Activated CD4-positive, alpha-beta memory T cell treated with anti-CD3 and anti-CD28 coated beads for 36 hours (primary cell): ENCODE measurements around the gene BTBD9. TPM values are rescaled to one million over a fixed set of nuclear protein-coding genes. Genes with fewer than 3 reads are reported as not detected.

Experiments
- CTCF ChIA-PET: fragments of 350-600 bp; sonication (Branson Sonifier 250); formaldehyde crosslinking; loops from one replicate; lab custom pipeline; 2021; ENCODE audit warnings: antibody characterized with exemption, inconsistent platforms; lab: Charles Lee
- POLR2A ChIA-PET: fragments of 350-600 bp; sonication (Branson Sonifier 250); formaldehyde crosslinking; loops from one replicate; lab custom pipeline; 2021; ENCODE audit warnings: antibody characterized with exemption; lab: Charles Lee
- DNase-seq: peaks from one replicate; pipeline ENCODE4 v3.0.0-alpha.2; 2020
- H3K27ac Mint-ChIP-seq: one replicate; pipeline ENCODE4 v1.8.0; 2021; ENCODE audit warnings: mixed read lengths
- H3K27me3 Mint-ChIP-seq: one replicate; pipeline ENCODE4 v1.8.0; 2021; ENCODE audit warnings: mixed read lengths
- H3K36me3 Mint-ChIP-seq: one replicate; pipeline ENCODE4 v1.8.0; 2021; ENCODE audit warnings: mixed read lengths
- H3K4me1 Mint-ChIP-seq: one replicate; pipeline ENCODE4 v1.8.0; 2021; ENCODE audit warnings: low read depth, mixed read lengths
- H3K4me3 Mint-ChIP-seq: one replicate; pipeline ENCODE4 v1.8.0; 2021; ENCODE audit warnings: mild to moderate bottlenecking, mixed read lengths
- H3K9me3 Mint-ChIP-seq: one replicate; pipeline ENCODE4 v1.8.0; 2021; ENCODE audit warnings: mixed read lengths
- intact Hi-C: fragments of 100-400 bp; cut with micrococcal nuclease; formaldehyde crosslinking; loops from one replicate; pipeline ENCODE4 v1.15.1; 2023
- total RNA-seq, 2 experiments: library from RNA; stranded (reverse); gene quantifications; one replicate each; pipeline ENCODE4 v1.2.3, GENCODE V29; 2021

Gene BTBD9
- total RNA-seq, 2 experiments from 2014 or later = 14.4 to 14.6 TPM

GRCh38 chr6:38198219-38198618 lies 441.5 kb downstream of the BTBD9 start:
- CTCF ChIA-PET = no interaction called here
- no peak overlapping the region for H3K4me3 Mint-ChIP-seq
- intact Hi-C loops = no loop called here
- H3K4me1 Mint-ChIP-seq = no peaks in the 10 kb centered on the region
- no peaks in the 10 kb centered on the region for H3K9me3 Mint-ChIP-seq
- H3K27me3 Mint-ChIP-seq = no peaks in the 10 kb centered on the region
- no peak for DNase-seq
- no peaks in the 10 kb centered on the region for H3K36me3 Mint-ChIP-seq
- no peak overlapping the region for H3K27ac Mint-ChIP-seq
- POLR2A ChIA-PET = no interaction called here

GRCh38 chr6:38195113-38195635 lies 444.6 kb downstream of the BTBD9 start:
- ChIA-PET POLR2A (no interaction called here), CTCF (interaction anchor here (0.9 kb wide), 1 partner anchor 63 kb away, joined by 3 read pairs; no protein-coding TSS in a partner anchor)
- H3K27ac Mint-ChIP-seq = no peak overlapping the region
- H3K4me3 Mint-ChIP-seq = no peak overlapping the region
- H3K4me1 Mint-ChIP-seq = no peaks in the 10 kb centered on the region
- H3K9me3 Mint-ChIP-seq = no peaks in the 10 kb centered on the region
- no peak for DNase-seq
- no peaks in the 10 kb centered on the region for H3K27me3 Mint-ChIP-seq
- no peaks in the 10 kb centered on the region for H3K36me3 Mint-ChIP-seq
- intact Hi-C loops = no loop called here

DNA sequence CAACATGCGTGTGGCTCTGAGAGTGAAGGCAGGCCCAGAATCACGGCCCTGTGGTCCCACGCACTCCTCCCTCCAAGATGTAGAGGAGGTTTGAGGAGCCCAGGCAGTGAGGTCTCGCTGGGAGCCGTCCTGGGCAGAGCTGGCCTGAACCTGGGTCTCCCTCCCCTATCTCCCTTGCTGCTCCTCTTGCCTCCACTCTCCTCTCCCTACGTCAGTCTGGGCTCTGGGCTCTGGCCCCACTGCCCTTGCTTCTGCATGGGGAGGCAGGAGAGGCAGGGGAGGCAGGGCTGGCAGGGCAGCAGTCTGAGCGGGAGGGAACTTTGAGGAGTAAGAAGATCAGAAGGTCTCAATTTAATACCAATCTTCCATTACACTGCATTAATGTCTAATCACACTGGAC lies 445.1 kb downstream of the BTBD9 start:
- ChIA-PET POLR2A (no interaction called here), CTCF (interaction anchor here (1.1 kb wide), 1 partner anchor 299 kb away, joined by 3 read pairs; no protein-coding TSS in a partner anchor)
- no peaks in the 10 kb centered on the region for H3K9me3 Mint-ChIP-seq
- no peaks in the 10 kb centered on the region for H3K27me3 Mint-ChIP-seq
- H3K36me3 Mint-ChIP-seq = no peaks in the 10 kb centered on the region
- H3K4me3 Mint-ChIP-seq = no peak overlapping the region
- intact Hi-C loops = no loop called here
- no peak overlapping the region for H3K27ac Mint-ChIP-seq
- no peak for DNase-seq
- no peaks in the 10 kb centered on the region for H3K4me1 Mint-ChIP-seq

- no peaks in the 10 kb centered on the region for H3K36me3 Mint-ChIP-seq
- POLR2A ChIA-PET = no interaction called here
- intact Hi-C loops = no loop called here
- no peaks in the 10 kb centered on the region for H3K9me3 Mint-ChIP-seq
- DNase-seq = no peak
- H3K4me1 Mint-ChIP-seq = no peaks in the 10 kb centered on the region
- no peak overlapping the region for H3K4me3 Mint-ChIP-seq
- CTCF ChIA-PET = interaction anchor here (1.0 to 1.1 kb wide), 2 partner anchors 300 to 502 kb away, joined by 3 read pairs; no protein-coding TSS in a partner anchor
- H3K27me3 Mint-ChIP-seq = no peaks in the 10 kb centered on the region
- H3K27ac Mint-ChIP-seq = no peak overlapping the region
Measured at GRCh38 chr6:38194282-38194572, 445.5 kb downstream of the BTBD9 start.

DNA sequence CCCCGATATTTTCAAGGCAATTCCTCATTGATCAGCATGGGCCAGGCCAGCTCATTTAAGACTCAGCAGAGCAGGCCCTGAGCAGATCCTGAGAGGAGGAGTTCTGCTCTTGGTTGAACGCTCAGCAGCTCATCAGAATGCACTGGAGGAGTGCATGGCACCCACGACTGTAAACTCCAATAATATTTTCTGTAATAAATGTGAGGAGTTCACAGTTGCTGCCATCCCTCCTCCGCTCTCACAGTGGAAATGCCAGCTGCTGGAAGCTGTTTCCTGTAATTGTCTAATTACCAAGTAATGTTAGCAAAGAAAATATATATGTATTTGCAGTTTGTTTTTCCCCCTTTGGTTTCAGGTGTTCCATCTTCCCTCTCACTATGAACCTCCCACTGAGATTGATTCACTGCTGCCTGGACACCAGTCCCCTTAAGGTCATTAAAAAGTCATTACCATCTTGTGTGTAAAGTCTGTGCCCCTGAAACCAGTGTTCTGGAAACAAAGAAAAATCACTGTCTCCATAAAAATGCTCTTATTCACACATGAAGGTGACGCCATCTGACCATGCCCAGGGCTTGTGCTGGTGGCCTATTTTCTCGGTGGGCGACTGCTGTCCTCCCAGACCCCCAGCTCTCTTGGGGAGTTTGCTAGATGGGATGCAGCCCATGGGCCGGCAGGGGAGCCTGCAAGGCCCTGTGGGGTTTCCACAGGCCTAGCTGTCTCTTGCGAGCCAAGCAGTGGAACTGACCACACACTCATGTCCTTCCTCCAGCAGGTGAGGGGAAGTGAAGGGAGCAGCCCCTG lies 446.0 kb downstream of the BTBD9 start:
- no peaks in the 10 kb centered on the region for H3K27me3 Mint-ChIP-seq
- H3K4me3 Mint-ChIP-seq = no peak overlapping the region
- H3K9me3 Mint-ChIP-seq = no peaks in the 10 kb centered on the region
- H3K27ac Mint-ChIP-seq = no peak overlapping the region
- intact Hi-C loops = no loop called here
- H3K36me3 Mint-ChIP-seq = no peaks in the 10 kb centered on the region
- DNase-seq = no peak
- no peaks in the 10 kb centered on the region for H3K4me1 Mint-ChIP-seq
- POLR2A ChIA-PET = interaction anchor here (0.6 kb wide), 1 partner anchor 324 kb away, joined by 5 read pairs; no protein-coding TSS in a partner anchor
- CTCF ChIA-PET = interaction anchor here (1.0 to 1.1 kb wide), 2 partner anchors 300 to 501 kb away, joined by 3 read pairs; no protein-coding TSS in a partner anchor

DNA sequence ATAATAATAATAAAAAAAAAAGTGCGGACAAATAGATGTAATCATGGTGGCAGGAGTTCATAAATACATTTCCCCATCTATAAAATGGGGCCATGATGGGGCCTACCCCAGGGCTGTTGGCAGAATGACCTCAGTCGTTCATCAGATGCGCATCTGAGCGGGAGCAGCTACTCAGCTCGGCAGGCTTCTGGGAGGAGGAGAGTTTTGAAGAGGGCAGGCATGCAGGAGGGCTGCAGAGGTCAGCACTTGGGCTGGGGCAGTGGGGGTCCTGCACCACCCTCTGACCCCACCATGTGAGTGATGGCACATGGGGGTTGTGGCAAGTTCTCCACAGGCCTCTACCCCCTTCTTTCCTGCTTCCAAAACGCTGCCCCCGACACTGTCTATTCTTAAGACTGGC lies 446.7 kb downstream of the BTBD9 start:
- Mint-ChIP-seq H3K27me3 (no peaks in the 10 kb centered on the region), H3K4me1 (no peaks in the 10 kb centered on the region), H3K9me3 (no peaks in the 10 kb centered on the region), H3K36me3 (no peaks in the 10 kb centered on the region), H3K27ac (no peak overlapping the region), H3K4me3 (no peak overlapping the region)
- POLR2A ChIA-PET = no interaction called here
- intact Hi-C loops = no loop called here
- no peak for DNase-seq
- CTCF ChIA-PET = no interaction called here

DNA sequence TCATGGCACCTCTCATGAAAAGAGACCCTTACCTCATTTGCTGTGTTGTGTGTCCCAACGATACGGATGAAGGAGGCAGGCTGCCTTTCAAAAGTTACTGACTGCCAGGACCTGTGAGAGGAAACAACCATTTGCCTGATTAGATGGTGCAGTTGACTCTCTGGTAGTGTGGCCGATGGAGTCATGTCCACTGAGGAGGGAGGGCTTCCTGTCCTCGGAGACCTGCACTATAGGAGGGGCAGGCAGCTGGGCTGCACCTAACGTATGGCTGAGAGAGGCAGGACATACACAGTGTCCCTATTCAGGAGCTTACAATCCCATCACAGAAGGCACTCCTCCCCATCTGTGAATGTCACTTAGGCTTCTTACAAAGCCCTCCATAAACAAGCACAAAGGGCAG lies 447.2 kb downstream of the BTBD9 start:
- ChIA-PET POLR2A (no interaction called here), CTCF (no interaction called here)
- H3K27me3 Mint-ChIP-seq = no peaks in the 10 kb centered on the region
- H3K36me3 Mint-ChIP-seq = no peaks in the 10 kb centered on the region
- DNase-seq = no peak
- no peaks in the 10 kb centered on the region for H3K4me1 Mint-ChIP-seq
- intact Hi-C loops = no loop called here
- no peak overlapping the region for H3K4me3 Mint-ChIP-seq
- no peak overlapping the region for H3K27ac Mint-ChIP-seq
- H3K9me3 Mint-ChIP-seq = no peaks in the 10 kb centered on the region

DNA sequence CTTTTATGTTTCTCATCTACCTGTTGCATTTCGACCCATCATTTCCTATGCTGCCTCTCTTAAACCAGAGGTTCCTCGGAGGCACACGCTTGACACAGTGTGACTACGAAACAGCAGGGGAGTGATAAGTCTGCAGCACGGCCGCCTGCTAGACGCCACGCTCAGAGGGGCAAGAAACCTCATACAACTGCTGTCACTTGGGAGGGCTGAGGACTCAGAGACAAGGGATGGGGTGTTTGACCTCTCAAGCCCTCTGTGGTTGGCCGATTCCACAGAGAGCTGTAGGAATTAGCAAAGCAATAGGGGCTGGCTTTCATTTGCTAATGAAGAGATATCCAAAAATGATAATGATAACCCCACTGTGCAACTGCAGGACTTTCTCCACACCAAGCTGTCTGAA lies 447.7 kb downstream of the BTBD9 start:
- Mint-ChIP-seq H3K27ac (no peak overlapping the region), H3K36me3 (no peaks in the 10 kb centered on the region), H3K9me3 (no peaks in the 10 kb centered on the region), H3K27me3 (no peaks in the 10 kb centered on the region), H3K4me3 (no peak overlapping the region), H3K4me1 (no peaks in the 10 kb centered on the region)
- CTCF ChIA-PET = no interaction called here
- intact Hi-C loops = no loop called here
- POLR2A ChIA-PET = no interaction called here
- no peak for DNase-seq

DNA sequence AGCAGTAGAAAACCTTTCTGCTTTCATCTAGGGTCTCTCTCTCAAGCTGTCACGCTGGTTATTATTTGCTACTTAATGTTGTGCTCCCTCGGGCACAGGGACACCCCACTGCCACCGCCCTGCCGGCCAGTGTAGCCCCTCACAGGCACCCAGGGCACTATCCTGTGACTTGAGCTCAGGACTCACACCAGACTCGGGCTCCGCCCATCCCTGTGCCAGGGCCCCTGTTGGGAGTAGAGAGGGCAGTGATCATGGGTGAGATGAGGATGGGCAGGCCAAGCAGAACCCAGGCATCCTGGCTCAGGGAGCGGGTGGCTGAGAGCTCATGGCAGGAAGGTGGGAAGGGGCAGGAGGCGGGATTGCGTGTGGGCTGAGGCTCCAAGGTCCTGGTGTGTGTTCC lies 448.3 kb downstream of the BTBD9 start:
- DNase-seq = no peak
- ChIA-PET CTCF (no interaction called here), POLR2A (no interaction called here)
- Mint-ChIP-seq H3K4me3 (no peak overlapping the region), H3K27ac (no peak overlapping the region), H3K9me3 (no peaks in the 10 kb centered on the region), H3K36me3 (no peaks in the 10 kb centered on the region), H3K27me3 (no peaks in the 10 kb centered on the region), H3K4me1 (no peaks in the 10 kb centered on the region)
- intact Hi-C loops = no loop called here

DNA sequence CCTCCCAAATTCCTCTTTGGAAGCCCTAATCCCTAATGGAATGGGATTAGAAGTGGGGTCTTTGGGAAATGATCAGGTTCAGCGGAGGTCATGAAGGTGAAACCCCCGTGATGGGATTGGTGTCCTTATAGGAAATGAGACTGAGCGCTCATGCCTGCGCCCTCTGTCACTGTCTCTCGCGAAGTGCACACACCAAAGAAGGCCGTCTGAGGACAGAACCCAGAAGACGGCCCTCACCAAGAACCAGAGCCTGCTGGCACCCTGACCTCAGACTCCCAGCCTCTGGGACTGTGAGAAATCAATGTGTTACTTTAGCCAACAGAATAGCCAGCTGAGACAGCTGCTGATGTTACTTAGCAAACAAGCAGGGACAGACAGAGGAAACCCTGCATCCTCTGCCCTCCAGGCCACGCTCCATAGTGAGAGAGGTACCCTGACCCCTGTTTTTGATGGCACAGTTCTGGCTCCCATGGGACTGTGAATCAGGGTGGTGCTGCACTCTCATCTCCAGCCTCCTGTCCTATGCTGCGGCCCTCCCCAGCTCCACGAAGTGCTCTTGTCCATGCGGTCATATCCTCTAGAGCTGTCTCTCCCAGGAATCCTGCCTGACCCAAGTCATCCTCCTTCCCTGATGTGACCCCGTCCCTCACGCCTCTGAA lies 450.9 kb downstream of the BTBD9 start:
- ChIA-PET POLR2A (no interaction called here), CTCF (no interaction called here)
- Mint-ChIP-seq H3K27ac (no peak overlapping the region), H3K36me3 (no peaks in the 10 kb centered on the region), H3K4me3 (no peak overlapping the region), H3K9me3 (no peaks in the 10 kb centered on the region), H3K27me3 (no peaks in the 10 kb centered on the region), H3K4me1 (no peaks in the 10 kb centered on the region)
- DNase-seq = no peak
- intact Hi-C loops = no loop called here

DNA sequence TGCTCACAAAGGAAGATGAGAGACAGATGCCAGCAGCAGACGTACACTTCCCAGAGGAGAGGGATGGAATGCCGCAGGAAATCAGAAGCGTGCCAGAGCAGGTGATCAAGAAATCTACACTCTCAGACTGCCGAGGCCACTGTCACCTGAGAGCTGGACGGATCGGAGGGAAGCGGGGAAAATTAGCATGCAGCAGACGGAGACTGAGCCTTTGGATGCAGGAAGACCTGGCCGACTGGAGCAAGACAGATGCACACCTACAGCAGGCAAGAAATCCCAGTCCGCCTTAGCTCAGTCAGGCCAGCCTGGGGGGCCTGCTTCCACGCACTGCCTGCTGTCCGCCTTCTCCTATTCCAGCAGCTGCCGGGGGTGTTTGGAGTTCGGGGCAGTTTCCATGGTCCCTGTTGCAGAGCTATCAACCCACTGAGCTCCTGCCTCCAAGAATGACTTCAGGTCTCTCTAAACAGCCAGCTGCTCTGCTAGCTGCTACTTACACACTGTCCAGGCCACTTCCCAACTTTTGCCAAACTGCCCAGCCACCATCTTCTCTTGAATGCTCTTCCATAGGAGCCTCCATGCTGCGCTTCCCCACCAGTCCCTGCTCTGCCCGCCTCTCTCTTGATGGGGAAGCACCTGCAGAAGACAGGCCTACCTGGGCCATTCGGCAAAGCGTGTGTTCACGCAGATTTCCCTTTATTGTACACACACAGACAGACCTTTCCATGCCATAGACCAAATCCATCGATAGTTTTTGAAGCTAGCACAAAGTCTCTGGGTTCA lies 451.7 kb downstream of the BTBD9 start:
- H3K27me3 Mint-ChIP-seq = no peaks in the 10 kb centered on the region
- intact Hi-C loops = no loop called here

DNA sequence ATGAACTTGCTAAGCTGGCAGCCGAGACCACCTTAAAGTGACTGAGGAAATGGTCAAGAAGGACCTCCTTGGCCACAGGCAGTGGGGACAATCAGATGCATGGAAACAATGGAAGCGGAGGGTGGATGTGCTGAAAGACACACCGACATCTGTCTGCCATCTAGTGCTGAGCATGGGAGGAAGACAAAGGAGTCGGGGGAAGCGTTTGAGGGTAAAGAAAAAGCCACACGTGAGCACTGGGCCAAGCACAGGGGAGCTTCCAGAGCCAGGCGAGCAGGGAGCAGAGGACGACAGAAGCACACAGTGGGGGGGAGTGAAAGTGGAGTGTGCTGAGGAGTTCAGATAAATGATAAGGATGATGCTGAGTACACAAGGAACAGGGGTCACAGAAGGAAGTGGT lies 452.4 kb downstream of the BTBD9 start:
- H3K36me3 Mint-ChIP-seq = no peaks in the 10 kb centered on the region

More for the DNA sequence above, 451.7 kb downstream of the BTBD9 start:
- ChIA-PET CTCF (no interaction called here), POLR2A (no interaction called here)
- Mint-ChIP-seq H3K9me3 (no peaks in the 10 kb centered on the region), H3K36me3 (no peaks in the 10 kb centered on the region), H3K27ac (no peak overlapping the region), H3K4me3 (no peak overlapping the region), H3K4me1 (no peaks in the 10 kb centered on the region)
- DNase-seq = no peak

More for the DNA sequence above, 452.4 kb downstream of the BTBD9 start:
- ChIA-PET POLR2A (no interaction called here), CTCF (no interaction called here)
- DNase-seq = no peak
- no peaks in the 10 kb centered on the region for H3K9me3 Mint-ChIP-seq
- H3K27me3 Mint-ChIP-seq = no peaks in the 10 kb centered on the region
- intact Hi-C loops = no loop called here
- H3K4me1 Mint-ChIP-seq = no peaks in the 10 kb centered on the region
- no peak overlapping the region for H3K27ac Mint-ChIP-seq
- no peak overlapping the region for H3K4me3 Mint-ChIP-seq
